Activated CD8-positive, alpha-beta T cell treated with anti-CD3 and anti-CD28 coated beads for 36 hours (primary cell): ENCODE data around the gene GINS3. TPM values are rescaled to one million over a fixed set of nuclear protein-coding genes. Genes with fewer than 3 reads are reported as not detected.
"Not testable (repeated sequence)": the region's sequence is repeated elsewhere in the genome, so short reads cannot be mapped to it uniquely, and the experiment has no call there.

Source experiments
- ATAC-seq: fragments of 200-7000 bp; cut with Tn5 transposase; one replicate; pipeline ENCODE4 v1.10.0; 2021; ENCODE audit warnings: mild to moderate bottlenecking, moderate library complexity
- CTCF ChIA-PET: fragments of 350-600 bp; sonication (Branson Sonifier 250); formaldehyde crosslinking; loops from one replicate; lab custom pipeline; 2021; ENCODE audit warnings: antibody characterized with exemption; lab: Charles Lee
- POLR2A ChIA-PET: fragments of 350-600 bp; sonication (Branson Sonifier 250); formaldehyde crosslinking; loops from one replicate; lab custom pipeline; 2021; ENCODE audit warnings: antibody characterized with exemption; lab: Charles Lee
- DNase-seq: peaks from one replicate; pipeline ENCODE4 v3.0.0-alpha.2; 2020
- H3K27ac Mint-ChIP-seq: one replicate; pipeline ENCODE4 v1.8.0; 2021; ENCODE audit warnings: mild to moderate bottlenecking, mixed read lengths
- H3K27me3 Mint-ChIP-seq: one replicate; pipeline ENCODE4 v1.8.0; 2021; ENCODE audit warnings: mixed read lengths
- H3K36me3 Mint-ChIP-seq: one replicate; pipeline ENCODE4 v1.8.0; 2021; ENCODE audit warnings: low read depth, mixed read lengths
- H3K4me1 Mint-ChIP-seq: one replicate; pipeline ENCODE4 v1.8.0; 2021; ENCODE audit warnings: low read depth, mixed read lengths
- H3K4me3 Mint-ChIP-seq: one replicate; pipeline ENCODE4 v1.8.0; 2021; ENCODE audit warnings: mild to moderate bottlenecking, moderate library complexity, mixed read lengths
- H3K9me3 Mint-ChIP-seq: one replicate; pipeline ENCODE4 v1.8.0; 2021; ENCODE audit warnings: mixed read lengths
- intact Hi-C: fragments of 100-400 bp; cut with micrococcal nuclease; formaldehyde crosslinking; loops from one replicate; pipeline ENCODE4 v1.10.0; 2022
- total RNA-seq, 2 experiments: library from RNA; stranded (reverse); gene quantifications; one replicate each; pipeline ENCODE4 v1.2.3, GENCODE V29; 2021
- TF ChIP-seq, protein P1 (sequence below): fragments of 200-600 bp; IDR thresholded peaks from one replicate; pipeline ENCODE4 v1.8.0; 2022; ENCODE audit warnings: antibody characterized with exemption, mild to moderate bottlenecking

Gene GINS3
- total RNA-seq, 2 experiments from 2014 or later: 16.0 to 18.1 TPM

GRCh38 chr16:58413359-58413758, 21.1 kb downstream of the GINS3 start:
- no peaks in the 10 kb centered on the region for H3K27me3 Mint-ChIP-seq
- H3K36me3 Mint-ChIP-seq: no peaks in the 10 kb centered on the region
- ChIA-PET POLR2A (no interaction called here), CTCF (no interaction called here)
- no peak for DNase-seq
- ATAC-seq: no peak
- intact Hi-C loops: no loop called here
- H3K9me3 Mint-ChIP-seq: no peaks in the 10 kb centered on the region
- H3K4me3 Mint-ChIP-seq: no peak overlapping the region
- H3K4me1 Mint-ChIP-seq: no peaks in the 10 kb centered on the region
- TF ChIP-seq, protein P1, sequence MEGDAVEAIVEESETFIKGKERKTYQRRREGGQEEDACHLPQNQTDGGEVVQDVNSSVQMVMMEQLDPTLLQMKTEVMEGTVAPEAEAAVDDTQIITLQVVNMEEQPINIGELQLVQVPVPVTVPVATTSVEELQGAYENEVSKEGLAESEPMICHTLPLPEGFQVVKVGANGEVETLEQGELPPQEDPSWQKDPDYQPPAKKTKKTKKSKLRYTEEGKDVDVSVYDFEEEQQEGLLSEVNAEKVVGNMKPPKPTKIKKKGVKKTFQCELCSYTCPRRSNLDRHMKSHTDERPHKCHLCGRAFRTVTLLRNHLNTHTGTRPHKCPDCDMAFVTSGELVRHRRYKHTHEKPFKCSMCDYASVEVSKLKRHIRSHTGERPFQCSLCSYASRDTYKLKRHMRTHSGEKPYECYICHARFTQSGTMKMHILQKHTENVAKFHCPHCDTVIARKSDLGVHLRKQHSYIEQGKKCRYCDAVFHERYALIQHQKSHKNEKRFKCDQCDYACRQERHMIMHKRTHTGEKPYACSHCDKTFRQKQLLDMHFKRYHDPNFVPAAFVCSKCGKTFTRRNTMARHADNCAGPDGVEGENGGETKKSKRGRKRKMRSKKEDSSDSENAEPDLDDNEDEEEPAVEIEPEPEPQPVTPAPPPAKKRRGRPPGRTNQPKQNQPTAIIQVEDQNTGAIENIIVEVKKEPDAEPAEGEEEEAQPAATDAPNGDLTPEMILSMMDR: no peak
- no peak overlapping the region for H3K27ac Mint-ChIP-seq

DNA sequence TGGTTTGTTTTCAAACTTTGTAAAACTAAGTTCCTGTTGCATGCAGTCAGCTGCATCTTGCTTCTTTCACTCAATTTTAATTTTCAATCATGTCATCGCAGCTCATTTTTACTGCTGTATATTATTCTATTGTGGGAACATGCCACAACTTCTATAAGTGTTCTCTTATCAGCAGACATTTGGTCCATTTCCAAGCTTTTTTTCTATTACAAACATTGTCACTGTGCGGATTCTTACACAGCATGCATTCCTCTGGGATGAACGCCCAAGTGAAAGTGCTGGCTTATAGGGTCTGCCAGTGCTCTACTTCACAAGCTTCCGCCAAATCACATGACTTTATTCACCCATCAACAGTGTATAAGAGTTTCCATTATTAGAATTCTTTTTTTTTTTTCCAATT, 22.7 kb downstream of the GINS3 start:
- POLR2A ChIA-PET: no interaction called here
- ATAC-seq (no peak), DNase-seq (no peak)
- no peaks in the 10 kb centered on the region for H3K4me1 Mint-ChIP-seq
- H3K36me3 Mint-ChIP-seq: no peaks in the 10 kb centered on the region
- no peak overlapping the region for H3K4me3 Mint-ChIP-seq
- intact Hi-C loops: no loop called here
- no peak overlapping the region for H3K27ac Mint-ChIP-seq
- peaks cover 2% of the 10 kb centered on the region for H3K27me3 Mint-ChIP-seq
- TF ChIP-seq, protein P1: no peak
- no peaks in the 10 kb centered on the region for H3K9me3 Mint-ChIP-seq
- CTCF ChIA-PET: no interaction called here

DNA sequence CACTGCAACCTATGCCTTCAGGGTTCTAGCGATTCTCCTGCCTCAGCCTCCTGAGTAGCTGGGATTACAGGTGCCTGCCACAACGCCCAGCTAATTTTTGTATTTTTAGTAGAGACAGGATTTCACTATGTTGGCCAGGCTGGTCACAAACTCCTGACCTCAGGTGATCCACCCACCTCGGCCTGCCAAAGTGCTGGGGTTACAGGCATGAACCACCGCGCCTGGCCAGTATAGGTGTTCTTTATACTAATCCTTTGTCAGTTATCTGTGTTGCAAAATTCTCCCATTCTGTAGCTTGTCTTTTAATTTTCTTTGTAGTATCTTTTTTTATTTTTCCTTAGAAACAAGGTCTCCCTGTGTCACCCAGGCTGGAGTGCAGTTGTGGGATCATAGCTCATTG, 23.7 kb downstream of the GINS3 start:
- H3K9me3 Mint-ChIP-seq, intact Hi-C loops, H3K4me3 Mint-ChIP-seq, H3K36me3 Mint-ChIP-seq, H3K27ac Mint-ChIP-seq, H3K27me3 Mint-ChIP-seq, DNase-seq, H3K4me1 Mint-ChIP-seq, ATAC-seq: not testable (repeated sequence)
- ChIA-PET CTCF (interaction anchor here (1.1 kb wide), 1 partner anchor 79 kb away, joined by 5 read pairs; no protein-coding TSS in a partner anchor), POLR2A (interaction anchor here (0.7 kb wide), 1 partner anchor 1062 kb away, joined by 3 read pairs; no protein-coding TSS in a partner anchor)

DNA sequence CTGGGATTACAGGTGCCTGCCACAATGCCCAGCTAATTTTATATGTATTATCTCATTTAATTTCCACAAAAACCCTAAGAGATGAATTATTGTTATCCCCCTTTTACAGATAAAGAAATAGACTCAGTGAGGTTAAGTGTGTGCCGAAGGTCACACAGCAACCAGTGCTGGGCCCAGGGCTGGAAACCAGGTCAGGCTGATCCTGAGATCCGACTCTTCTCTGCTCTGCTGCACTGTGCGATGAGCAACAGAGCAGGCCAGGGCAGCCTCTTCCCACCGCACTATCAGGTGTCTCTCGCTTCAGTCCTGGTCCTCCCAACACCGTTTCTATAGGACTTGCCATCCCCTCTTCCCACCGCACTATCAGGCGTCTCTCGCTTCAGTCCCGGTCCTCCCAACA, 24.8 kb downstream of the GINS3 start:
- Mint-ChIP-seq H3K27me3 (peaks cover 2% of the 10 kb centered on the region), H3K9me3 (no peaks in the 10 kb centered on the region), H3K4me3 (no peak overlapping the region), H3K27ac (no peak overlapping the region), H3K36me3 (no peaks in the 10 kb centered on the region), H3K4me1 (no peaks in the 10 kb centered on the region)
- DNase-seq: no peak
- no peak for ATAC-seq
- POLR2A ChIA-PET: no interaction called here
- intact Hi-C loops: no loop called here
- TF ChIP-seq, protein P1: no peak
- CTCF ChIA-PET: no interaction called here

GRCh38 chr16:58417600-58417999, 25.3 kb downstream of the GINS3 start:
- intact Hi-C loops: no loop called here
- TF ChIP-seq, protein P1: no peak
- DNase-seq (no peak), ATAC-seq (no peak)
- peaks cover 2% of the 10 kb centered on the region for H3K27me3 Mint-ChIP-seq
- H3K4me3 Mint-ChIP-seq: no peak overlapping the region
- no peaks in the 10 kb centered on the region for H3K36me3 Mint-ChIP-seq
- no peak overlapping the region for H3K27ac Mint-ChIP-seq
- CTCF ChIA-PET: interaction anchor here (0.6 kb wide), 1 partner anchor 53 kb away, joined by 3 read pairs; no protein-coding TSS in a partner anchor
- POLR2A ChIA-PET: no interaction called here
- no peaks in the 10 kb centered on the region for H3K4me1 Mint-ChIP-seq
- no peaks in the 10 kb centered on the region for H3K9me3 Mint-ChIP-seq
